Suprapubic skin (tissue), 4 donors: ENCODE data around the gene DIRAS1. TPM values are rescaled to one million over a fixed set of nuclear protein-coding genes. Genes with fewer than 3 reads are reported as not detected.
A peak's percentile ranks its signal among the peaks of the same experiment; 100 is the strongest.

ENCODE experiments used
- DNase-seq, 2 donors: peaks; one replicate each; pipeline ENCODE4 v3.0.0-alpha.2; 2019; ENCODE audit warnings: low spot score in 2 of 2
- H3K27ac ChIP-seq: fragments of 200-600 bp; sonication (generic); one replicate; pipeline ENCODE4 v1.5.1; 2019
- H3K27me3 ChIP-seq: fragments of 200-600 bp; sonication (generic); one replicate; pipeline ENCODE4 v1.5.1; 2019
- H3K36me3 ChIP-seq: fragments of 200-600 bp; sonication (generic); one replicate; pipeline ENCODE4 v1.5.1; 2019
- H3K4me1 ChIP-seq: fragments of 200-600 bp; sonication (generic); one replicate; pipeline ENCODE4 v1.5.1; 2019
- H3K4me3 ChIP-seq: fragments of 200-600 bp; sonication (generic); one replicate; pipeline ENCODE4 v1.5.1; 2019; ENCODE audit warnings: mild to moderate bottlenecking
- H3K9me3 ChIP-seq: fragments of 200-600 bp; sonication (generic); one replicate; pipeline ENCODE4 v1.5.1; 2019
- EP300 ChIP-seq: sonication (generic); formaldehyde crosslinking; IDR thresholded peaks from one replicate; pipeline ENCODE4 v1.6.1; 2017; ENCODE audit warnings: antibody characterized with exemption
- POLR2A ChIP-seq, 2 donors: fragments of 450-650 bp; IDR thresholded peaks; one replicate each; pipeline ENCODE4 v1.6.1; 2017; ENCODE audit warnings: antibody characterized with exemption in 2 of 2, mild to moderate bottlenecking in 2 of 2, moderate library complexity in 2 of 2
- POLR2AphosphoS5 ChIP-seq, 3 donors: sonication (generic); formaldehyde crosslinking; IDR thresholded peaks; one replicate each; pipeline ENCODE4 v1.6.1; 2017; ENCODE audit warnings: antibody characterized with exemption in 3 of 3
- WGBS: methylation state at CpG from one replicate; pipeline ENCODE4 v1.1.5; 2018; 5-methylcytosine and 5-hydroxymethylcytosine counted together
- total RNA-seq, 4 donors: library from RNA; depleted of rRNA; stranded (reverse); fragments of >200 nt; gene quantifications; one replicate each; pipeline ENCODE4 v1.1.0, GENCODE V29; 2016
- TF ChIP-seq, protein P1 (sequence below), 2 donors: fragments of 200-600 bp in 1 of 2; fragments of 450-650 bp in 1 of 2; sonication (generic) in 1 of 2; IDR thresholded peaks; one replicate each; pipeline ENCODE4 v1.5.1; 2016 to 2019; ENCODE audit warnings: antibody characterized with exemption in 2 of 2, mild to moderate bottlenecking in 1 of 2, moderate library complexity in 1 of 2

Gene DIRAS1
- 1 to 10 TPM in 3 of 4 donors, under 1 TPM in 1; 0.68 to 4.5 (median 2.1) TPM for total RNA-seq

- Histone ChIP-seq H3K27ac (no peak within 1 kb of the TSS), H3K36me3 (no peaks in the 10 kb centered on the region), H3K9me3 (no peaks in the 10 kb centered on the region), H3K4me3 (peak within 1 kb of the TSS; percentile 55), H3K27me3 (peaks cover 43% of the 10 kb centered on the region), H3K4me1 (peaks cover 38% of the 10 kb centered on the region)
- WGBS: 0% methylated on average over 6 of the region's 100 CpGs
- DNase-seq: no peak
- TF ChIP-seq POLR2AphosphoS5 (IDR thresholded peaks at IDR 0.05) (no peak), POLR2A (IDR thresholded peaks at IDR 0.05) (no peak), EP300 (no peak)
- TF ChIP-seq, protein P1, sequence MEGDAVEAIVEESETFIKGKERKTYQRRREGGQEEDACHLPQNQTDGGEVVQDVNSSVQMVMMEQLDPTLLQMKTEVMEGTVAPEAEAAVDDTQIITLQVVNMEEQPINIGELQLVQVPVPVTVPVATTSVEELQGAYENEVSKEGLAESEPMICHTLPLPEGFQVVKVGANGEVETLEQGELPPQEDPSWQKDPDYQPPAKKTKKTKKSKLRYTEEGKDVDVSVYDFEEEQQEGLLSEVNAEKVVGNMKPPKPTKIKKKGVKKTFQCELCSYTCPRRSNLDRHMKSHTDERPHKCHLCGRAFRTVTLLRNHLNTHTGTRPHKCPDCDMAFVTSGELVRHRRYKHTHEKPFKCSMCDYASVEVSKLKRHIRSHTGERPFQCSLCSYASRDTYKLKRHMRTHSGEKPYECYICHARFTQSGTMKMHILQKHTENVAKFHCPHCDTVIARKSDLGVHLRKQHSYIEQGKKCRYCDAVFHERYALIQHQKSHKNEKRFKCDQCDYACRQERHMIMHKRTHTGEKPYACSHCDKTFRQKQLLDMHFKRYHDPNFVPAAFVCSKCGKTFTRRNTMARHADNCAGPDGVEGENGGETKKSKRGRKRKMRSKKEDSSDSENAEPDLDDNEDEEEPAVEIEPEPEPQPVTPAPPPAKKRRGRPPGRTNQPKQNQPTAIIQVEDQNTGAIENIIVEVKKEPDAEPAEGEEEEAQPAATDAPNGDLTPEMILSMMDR (IDR thresholded peaks at IDR 0.05): no peak
Observed at GRCh38 chr19:2720777-2721569, at the start of gene DIRAS1. Gene DIRAS1, minus strand, starts transcription at chr19:2721372. Its CDS starts 3,566 bp downstream, at chr19:2717806.

DNA sequence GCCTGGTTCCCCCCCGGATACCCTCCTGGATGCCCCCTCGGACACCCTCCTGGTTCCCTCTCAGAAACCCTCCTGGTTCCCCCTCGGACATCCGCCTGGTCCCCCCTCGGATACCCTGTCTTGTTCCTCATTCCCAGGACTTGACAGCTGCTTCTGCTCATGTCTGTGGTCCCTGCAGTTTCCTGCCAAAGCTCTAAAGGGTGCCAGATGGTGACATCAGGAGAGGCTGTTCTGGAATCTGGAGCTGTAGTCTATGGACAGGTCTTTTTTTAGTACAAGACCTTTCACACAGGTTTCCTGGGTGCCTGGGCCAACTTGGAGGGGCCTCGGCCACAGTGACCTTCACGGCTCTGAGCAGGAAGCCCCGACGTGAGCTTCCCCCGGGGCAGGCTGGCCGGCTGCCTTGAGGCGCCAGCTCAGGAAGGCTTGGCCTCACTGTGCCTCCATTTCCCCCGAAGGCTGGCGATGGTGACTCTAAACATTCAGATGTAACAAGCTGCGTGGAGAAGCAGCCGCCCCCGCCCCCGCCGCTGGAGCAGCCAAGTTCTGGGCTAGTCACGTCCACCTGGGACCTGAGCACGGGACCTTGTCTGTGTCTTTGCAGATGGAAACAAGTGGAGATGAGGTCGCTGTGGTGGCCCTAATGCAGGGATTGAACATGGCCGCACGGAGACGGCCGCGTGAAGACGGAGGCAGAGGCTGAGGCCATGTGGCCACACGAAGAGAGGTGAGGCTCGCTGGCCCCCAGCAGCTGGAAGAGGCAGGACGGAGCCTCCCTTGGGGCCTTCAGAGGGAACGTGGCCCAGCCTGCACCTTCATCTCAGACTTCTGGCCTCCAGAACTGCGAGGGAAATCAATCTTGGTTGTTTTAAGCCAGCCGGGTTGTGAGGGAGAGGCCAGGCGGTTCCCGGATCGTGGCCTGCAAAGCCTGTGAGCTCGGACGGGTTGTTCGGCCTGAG is 49.2 kb upstream of the DIRAS1 start:
- peaks cover 16% of the 10 kb centered on the region for H3K4me1 ChIP-seq
- no peak for TF ChIP-seq POLR2AphosphoS5 (IDR thresholded peaks at IDR 0.05)
- 74% methylated on average over 29 of the region's 40 CpGs for WGBS
- H3K4me3 ChIP-seq: no peak overlapping the region
- H3K36me3 ChIP-seq: peaks cover 37% of the 10 kb centered on the region
- no peaks in the 10 kb centered on the region for H3K9me3 ChIP-seq
- H3K27ac ChIP-seq: no peak overlapping the region
- no peaks in the 10 kb centered on the region for H3K27me3 ChIP-seq
- no peak for DNase-seq

DNA sequence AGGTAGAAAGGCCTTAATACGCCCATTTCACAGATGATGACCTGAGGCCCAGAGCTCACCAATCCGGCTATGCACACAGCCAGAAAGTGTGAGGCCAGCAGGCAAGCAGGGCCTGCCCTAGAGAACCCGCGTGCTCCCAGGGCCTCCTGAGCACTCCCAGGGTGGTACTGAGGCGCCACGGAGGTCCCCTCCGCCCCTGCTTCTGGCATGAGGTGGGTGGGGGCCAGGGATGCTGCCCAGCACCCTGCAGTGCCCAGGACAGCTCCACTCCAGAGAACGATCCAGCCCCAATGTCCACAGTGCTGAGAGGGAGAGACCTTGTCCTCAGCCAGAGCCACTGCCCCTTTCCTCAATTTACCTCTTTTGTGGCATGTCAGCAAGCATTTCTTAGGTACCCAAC is 48.0 kb upstream of the DIRAS1 start:
- H3K36me3 ChIP-seq: peaks cover 48% of the 10 kb centered on the region
- TF ChIP-seq POLR2A (IDR thresholded peaks at IDR 0.05) (no peak), POLR2AphosphoS5 (IDR thresholded peaks at IDR 0.05) (no peak), EP300 (no peak)
- TF ChIP-seq, protein P1 (IDR thresholded peaks at IDR 0.05): no peak
- no peak overlapping the region for H3K4me3 ChIP-seq
- WGBS: 92% methylated on average over 7 of the region's 8 CpGs
- peaks cover 8% of the 10 kb centered on the region for H3K4me1 ChIP-seq
- H3K27ac ChIP-seq: no peak overlapping the region
- no peak for DNase-seq
- no peaks in the 10 kb centered on the region for H3K9me3 ChIP-seq
- no peaks in the 10 kb centered on the region for H3K27me3 ChIP-seq

GRCh38 chr19:2768365-2769132 is 47.4 kb upstream of the DIRAS1 start:
- no peaks in the 10 kb centered on the region for H3K9me3 ChIP-seq
- H3K4me3 ChIP-seq: no peak overlapping the region
- DNase-seq: no peak
- 90% methylated on average over 22 of the region's 29 CpGs for WGBS
- H3K27ac ChIP-seq: no peak overlapping the region
- H3K27me3 ChIP-seq: no peaks in the 10 kb centered on the region
- TF ChIP-seq POLR2A (IDR thresholded peaks at IDR 0.05) (no peak), POLR2AphosphoS5 (IDR thresholded peaks at IDR 0.05) (no peak), EP300 (no peak)
- TF ChIP-seq, protein P1 (IDR thresholded peaks at IDR 0.05): no peak
- H3K36me3 ChIP-seq: peaks cover 54% of the 10 kb centered on the region
- peaks cover 8% of the 10 kb centered on the region for H3K4me1 ChIP-seq

GRCh38 chr19:2767688-2768087 is 46.5 kb upstream of the DIRAS1 start:
- H3K4me1 ChIP-seq: peaks cover 8% of the 10 kb centered on the region
- DNase-seq: no peak
- WGBS: 90% methylated on average over 8 of the region's 19 CpGs
- TF ChIP-seq POLR2AphosphoS5 (IDR thresholded peaks at IDR 0.05): no peak
- no peak for TF ChIP-seq EP300
- TF ChIP-seq POLR2A (IDR thresholded peaks at IDR 0.05): no peak
- TF ChIP-seq, protein P1 (IDR thresholded peaks at IDR 0.05): no peak
- H3K36me3 ChIP-seq: peaks cover 62% of the 10 kb centered on the region
- no peaks in the 10 kb centered on the region for H3K27me3 ChIP-seq
- no peak overlapping the region for H3K27ac ChIP-seq
- H3K4me3 ChIP-seq: no peak overlapping the region
- no peaks in the 10 kb centered on the region for H3K9me3 ChIP-seq
